A673 (cell line): Measurements from ENCODE around the gene CENPN.

Experiments used
- CTCF ChIP-seq: fragments of 300-800, 200-600 bp; sonication (generic); conservative IDR thresholded peaks from 2 replicates; pipeline ENCODE4 v1.5.1; 2017; ENCODE audit warnings: low read depth, mild to moderate bottlenecking, antibody characterized with exemption, low read length, moderate library complexity, mixed read lengths
- EZH2 ChIP-seq: fragments of 200-600 bp; sonication (generic); IDR thresholded peaks from 2 replicates; pipeline ENCODE4 v1.6.1; 2017; ENCODE audit warnings: borderline replicate concordance, low read depth, mild to moderate bottlenecking, mixed read lengths, antibody characterized with exemption, low read length; ENCODE audit not compliant: poor library complexity, severe bottlenecking

GRCh38 chr16:81080233-81080632 is 73.2 kb downstream of the CENPN start:
- TF ChIP-seq CTCF (no peak), EZH2 (no peak)
